HepG2 (cell line): ENCODE measurements around the gene NUAK2. TPM values are rescaled to one million over a fixed set of nuclear protein-coding genes. Genes with fewer than 3 reads are reported as not detected.

Source experiments
- ATAC-seq: fragments of 200-7000 bp; cut with Tn5 transposase; 3 replicates; pipeline ENCODE4 v1.9.1; 2020; ENCODE audit warnings: mild to moderate bottlenecking, moderate library complexity
- BruUV-seq: library from RNA; stranded (reverse); fragments of 400-500 nt; replicated peaks from 2 replicates; lab custom pipeline; 2021; lab: Mats Ljungman, UMichigan
- CTCF ChIA-PET: fragments of 300-600 bp; formaldehyde crosslinking; extraction: SDS; loops from one replicate; lab custom pipeline; 2021; ENCODE audit warnings: low total read pairs, inconsistent platforms, low intra/inter-chr PET ratio; lab: Yijun Ruan, JAX
- POLR2A ChIA-PET: fragments of 350-600 bp; sonication (Branson Sonifier 250); formaldehyde crosslinking; loops from one replicate; lab custom pipeline; 2020; ENCODE audit warnings: antibody characterized with exemption, inconsistent platforms; lab: Yijun Ruan, JAX
- DNase-seq: peaks from one replicate; pipeline ENCODE4 v3.0.0-alpha.2; 2015; ENCODE audit warnings: low spot score
- FAIRE-seq: peaks from 3 replicates; lab custom pipeline; 2011; peaks lifted over from hg19 to GRCh38; lab: Jason Lieb, UNC
- H2AFZ ChIP-seq: one replicate; pipeline ENCODE4 v1.6.1; 2011; ENCODE audit warnings: low read length, inconsistent platforms
- H3K27ac ChIP-seq: fragments of 300-600 bp; 3 replicates; pipeline ENCODE4 v1.8.0; 2011; ENCODE audit warnings: mixed run types, mild to moderate bottlenecking, mixed read lengths, low read length, inconsistent platforms; ENCODE audit not compliant: insufficient read depth; ENCODE audit errors: extremely low read length
- H3K27me3 ChIP-seq, 2 experiments: fragments of 200-600 bp in 1 of 2; 2 replicates in 1 of 2; 3 replicates in 1 of 2; pipeline versions ENCODE4 v1.6.0 to v1.8.0; 2011; ENCODE audit warnings: low read length in 2 of 2, mild to moderate bottlenecking in 2 of 2, moderate library complexity in 2 of 2, inconsistent platforms in 1 of 2; ENCODE audit not compliant: insufficient read depth in 2 of 2, control insufficient read depth in 1 of 2
- H3K36me3 ChIP-seq, 2 experiments: fragments of 200-600 bp in 1 of 2; replicated peaks in 1 of 2; 2 replicates in 1 of 2; 3 replicates in 1 of 2; pipeline versions ENCODE4 v1.5.1 to v1.8.0; 2011; ENCODE audit warnings: low read length in 2 of 2, inconsistent platforms in 1 of 2; ENCODE audit not compliant: insufficient read depth in 2 of 2, control insufficient read depth in 1 of 2
- H3K4me1 ChIP-seq: 2 replicates; pipeline ENCODE4 v1.5.1; 2012; ENCODE audit warnings: low read length, inconsistent platforms; ENCODE audit not compliant: insufficient read depth
- H3K4me2 ChIP-seq: 2 replicates; pipeline ENCODE4 v1.6.0; 2011; ENCODE audit warnings: low read depth, low read length, inconsistent platforms
- H3K4me3 ChIP-seq, 3 experiments: fragments of 200-600 bp in 1 of 3; sonication (generic), shearing (Covaris generic) in 1 of 3; replicated peaks in 1 of 3; 2 replicates each; pipeline ENCODE4 v1.5.1; 2011 to 2016; ENCODE audit warnings: low read length in 3 of 3, inconsistent platforms in 2 of 3, low read depth in 2 of 3, mild to moderate bottlenecking in 2 of 3, control low read depth in 1 of 3, mixed read lengths in 1 of 3; ENCODE audit not compliant: insufficient read depth in 1 of 3
- H3K79me2 ChIP-seq: one replicate; pipeline ENCODE4 v1.6.1; 2011; ENCODE audit warnings: low read length, inconsistent platforms; ENCODE audit not compliant: insufficient read depth
- H3K9ac ChIP-seq: 2 replicates; pipeline ENCODE4 v1.6.0; 2011; ENCODE audit warnings: mild to moderate bottlenecking, low read depth, low read length, inconsistent platforms; ENCODE audit not compliant: insufficient read depth
- H3K9me3 ChIP-seq: 2 replicates; pipeline ENCODE4 v1.5.1; 2012; ENCODE audit warnings: mild to moderate bottlenecking, low read length
- H4K20me1 ChIP-seq: 2 replicates; pipeline ENCODE4 v1.6.0; 2011; ENCODE audit warnings: inconsistent platforms, mild to moderate bottlenecking, low read length, moderate library complexity; ENCODE audit not compliant: insufficient read depth
- CTCF ChIP-seq: sonication (generic); formaldehyde crosslinking; IDR thresholded peaks from 2 replicates; pipeline ENCODE4 v1.5.0; 2020; ENCODE audit warnings: mild to moderate bottlenecking, missing genetic modification reagents, moderate library complexity
- DNMT1 ChIP-seq: sonication (generic); formaldehyde crosslinking; IDR thresholded peaks from 2 replicates; pipeline ENCODE4 v1.5.1; 2020; ENCODE audit warnings: mild to moderate bottlenecking, missing genetic modification reagents
- ELF4 ChIP-seq: sonication (generic); formaldehyde crosslinking; IDR thresholded peaks from 2 replicates; pipeline ENCODE4 v1.5.0; 2020; ENCODE audit warnings: missing genetic modification reagents, mild to moderate bottlenecking, moderate library complexity, borderline replicate concordance
- GTF3A ChIP-seq: sonication (generic); formaldehyde crosslinking; conservative IDR thresholded peaks from 2 replicates; pipeline ENCODE4 v1.4.0; 2020; ENCODE audit warnings: mild to moderate bottlenecking, missing genetic modification reagents
- HES4 ChIP-seq: sonication (generic); formaldehyde crosslinking; IDR thresholded peaks from 2 replicates; pipeline ENCODE4 v1.9.0; 2021; ENCODE audit warnings: mild to moderate bottlenecking, missing genetic modification reagents, borderline replicate concordance
- MTA1 ChIP-seq: sonication (generic); formaldehyde crosslinking; IDR thresholded peaks from 2 replicates; pipeline ENCODE4 v1.4.0; 2020; ENCODE audit warnings: missing genetic modification reagents, mild to moderate bottlenecking, borderline replicate concordance
- PHF5A ChIP-seq: IDR thresholded peaks from one replicate; pipeline ENCODE4 v1.6.1; 2018; ENCODE audit warnings: low read depth, missing genetic modification reagents; ENCODE audit not compliant: unreplicated experiment
- RBM39 ChIP-seq: fragments of 200-400 bp; formaldehyde crosslinking; IDR thresholded peaks from one replicate; pipeline ENCODE4 v1.6.1; 2018; ENCODE audit warnings: antibody characterized with exemption, mild to moderate bottlenecking, low read depth, low read length; ENCODE audit not compliant: poor library complexity, severe bottlenecking
- TIGD3 ChIP-seq: sonication (generic); formaldehyde crosslinking; IDR thresholded peaks from 2 replicates; pipeline ENCODE4 v1.5.1; 2020; ENCODE audit warnings: mild to moderate bottlenecking, missing genetic modification reagents, borderline replicate concordance
- TMF1 ChIP-seq: sonication (generic); formaldehyde crosslinking; IDR thresholded peaks from 2 replicates; pipeline ENCODE4 v1.8.1; 2022; ENCODE audit warnings: low read depth, missing genetic modification reagents
- ZFP1 ChIP-seq: IDR thresholded peaks from 2 replicates; pipeline ENCODE4 v1.6.1; 2016
- ZNF10 ChIP-seq: sonication (generic); formaldehyde crosslinking; IDR thresholded peaks from 2 replicates; pipeline ENCODE4 v1.4.0; 2020; ENCODE audit warnings: mild to moderate bottlenecking, low read depth, missing genetic modification reagents, borderline replicate concordance
- WGBS: methylation state at CpG from one replicate; pipeline ENCODE4 v1.1.6; 2017; ENCODE audit warnings: low lambda C conversion rate; 5-methylcytosine and 5-hydroxymethylcytosine counted together
- in situ Hi-C: cut with HindIII; loops from 2 replicates; pipeline ENCODE4 v1.10.0; 2017; ENCODE audit warnings: low pct_unique_long_range_greater_than_20kb; ENCODE audit not compliant: extremely low pct_ligation_motif_present
- intact Hi-C: fragments of 100-400 bp; cut with micrococcal nuclease; formaldehyde crosslinking; loops from one replicate; pipeline ENCODE4 v1.10.0; 2022; ENCODE audit not compliant: unreplicated experiment
- polyA plus RNA-seq, 8 experiments: library from polyadenylated mRNA; depleted of rRNA in 3 of 8; stranded (reverse) in 7 of 8; unstranded in 1 of 8; fragments of >200 nt; fragmentation: Illumina TruSeq in 4 of 8; extraction: Trizol in 4 of 8; gene quantifications; 2 replicates each; pipeline versions ENCODE4 v1.2.1 to v1.2.3, GENCODE V29; 2011 to 2016; ENCODE audit warnings: low read depth in 4 of 8, missing spikeins in 1 of 8, mixed read lengths in 1 of 8; ENCODE audit not compliant: insufficient read depth in 1 of 8
- total RNA-seq, 5 experiments: library from RNA; depleted of rRNA; stranded (reverse); fragments of >200 nt; fragmentation: Illumina TruSeq; extraction: Trizol; gene quantifications; 2 replicates each; pipeline ENCODE4 v1.2.3, GENCODE V29; 2016; ENCODE audit warnings: low read depth in 1 of 5
- TF ChIP-seq, protein P1 (sequence below): sonication (generic); formaldehyde crosslinking; IDR thresholded peaks from 2 replicates; pipeline ENCODE4 v1.9.0; 2022; ENCODE audit warnings: low read depth, missing genetic modification reagents

The NUAK2 gene
- total and polyA plus RNA-seq, 2 of the 13 experiments (the other 11 are each of a cell fraction or from before 2014, with no cell fraction given): 0.75 to 1.1 TPM

- DNase-seq (no peak), FAIRE-seq (no peak), ATAC-seq (no peak)
- no peak overlapping the region for H3K4me3 ChIP-seq
- no peaks in the 10 kb centered on the region for H3K9me3 ChIP-seq
- POLR2A ChIA-PET: no interaction called here
- H3K36me3 ChIP-seq: no peaks in the 10 kb centered on the region
- peaks cover 3 to 44% of the 10 kb centered on the region in 2 experiments; a peak in 4 of 5 replicates for H3K27me3 ChIP-seq
- no peak overlapping the region for H3K4me2 ChIP-seq
- 0% methylated on average over 5 of the region's 19 CpGs for WGBS
- BruUV-seq: no TSS peak
- H3K27ac ChIP-seq: no peak overlapping the region
- no peaks in the 10 kb centered on the region for H3K79me2 ChIP-seq
- peaks cover 22% of the 10 kb centered on the region for H3K4me1 ChIP-seq
- intact Hi-C loops (loop anchor here (1.0 to 5.0 kb wide), 6 partner anchors 28 to 282 kb away; partner anchors contain the start of gene RBBP5), in situ Hi-C loops (loop anchor here (5.0 to 10.0 kb wide), 2 partner anchors 192 to 280 kb away; no protein-coding TSS in a partner anchor)
- no peaks in the 10 kb centered on the region for H4K20me1 ChIP-seq
- no peak overlapping the region for H3K9ac ChIP-seq
- TF ChIP-seq PHF5A (CRISPR knock-in tag): no peak
- no peak for TF ChIP-seq RBM39
- no peak for TF ChIP-seq DNMT1 (CRISPR knock-in tag)
- TF ChIP-seq CTCF (CRISPR knock-in tag): no peak
- TF ChIP-seq ELF4 (CRISPR knock-in tag): no peak
- no peak for TF ChIP-seq HES4 (CRISPR knock-in tag)
- TF ChIP-seq ZNF10 (CRISPR knock-in tag): no peak
- no peak for TF ChIP-seq GTF3A
- no peak for TF ChIP-seq MTA1 (CRISPR knock-in tag)
- no peak for TF ChIP-seq TMF1 (CRISPR knock-in tag)
- TF ChIP-seq, protein P1, sequence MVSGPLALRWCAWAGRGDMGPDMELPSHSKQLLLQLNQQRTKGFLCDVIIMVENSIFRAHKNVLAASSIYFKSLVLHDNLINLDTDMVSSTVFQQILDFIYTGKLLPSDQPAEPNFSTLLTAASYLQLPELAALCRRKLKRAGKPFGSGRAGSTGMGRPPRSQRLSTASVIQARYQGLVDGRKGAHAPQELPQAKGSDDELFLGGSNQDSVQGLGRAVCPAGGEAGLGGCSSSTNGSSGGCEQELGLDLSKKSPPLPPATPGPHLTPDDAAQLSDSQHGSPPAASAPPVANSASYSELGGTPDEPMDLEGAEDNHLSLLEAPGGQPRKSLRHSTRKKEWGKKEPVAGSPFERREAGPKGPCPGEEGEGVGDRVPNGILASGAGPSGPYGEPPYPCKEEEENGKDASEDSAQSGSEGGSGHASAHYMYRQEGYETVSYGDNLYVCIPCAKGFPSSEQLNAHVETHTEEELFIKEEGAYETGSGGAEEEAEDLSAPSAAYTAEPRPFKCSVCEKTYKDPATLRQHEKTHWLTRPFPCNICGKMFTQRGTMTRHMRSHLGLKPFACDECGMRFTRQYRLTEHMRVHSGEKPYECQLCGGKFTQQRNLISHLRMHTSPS (CRISPR knock-in tag): no peak
- TF ChIP-seq TIGD3: no peak
- no peak for TF ChIP-seq ZFP1 (CRISPR knock-in tag)
- no peak overlapping the region for H2AFZ ChIP-seq
- CTCF ChIA-PET: interaction anchor here (0.9 to 2.5 kb wide), 3 partner anchors 115 to 282 kb away, joined by 4 to 21 read pairs (median 20); no protein-coding TSS in a partner anchor
Measured at GRCh38 chr1:205256951-205257625, 64.5 kb downstream of the NUAK2 start.
